Hypothalamus (tissue), 51 donors: ENCODE results near the gene TERF2IP.

Experiments used
- DNase-seq, 51 donors: peaks; one replicate each; lab custom pipeline; 2025; lab: John Stamatoyannopoulos, UW

Gene TERF2IP

GRCh38 chr16:75635036-75635435 lies 12.5 kb upstream of the TERF2IP start:
- DNase-seq: no peak

GRCh38 chr16:75640598-75640997 lies 7.0 kb upstream of the TERF2IP start:
- DNase-seq: no peak

- no peak for DNase-seq
Measured at GRCh38 chr16:75644240-75645012, 3.1 kb upstream of the TERF2IP start.

GRCh38 chr16:75647112-75647491 lies 471 bp upstream of the TERF2IP start:
- DNase-seq: peak in 1 of 51 donors; percentile 54

- DNase-seq: peak; percentile 35 to 89 (median 71)
Measured at GRCh38 chr16:75648265-75649076, 898 bp downstream of the TERF2IP start.

GRCh38 chr16:75653922-75654321 lies 6.3 kb downstream of the TERF2IP start:
- DNase-seq: no peak

- no peak for DNase-seq
Measured at GRCh38 chr16:75658175-75658574, 10.6 kb downstream of the TERF2IP start.

GRCh38 chr16:75660321-75660720 lies 12.7 kb downstream of the TERF2IP start:
- peak in 27 of 51 donors; percentile 5 to 60 (median 28) for DNase-seq

- peak in 5 of 51 donors; percentile 3 to 43 (median 11) for DNase-seq
Measured at GRCh38 chr16:75660726-75661302, 13.2 kb downstream of the TERF2IP start.

- no peak for DNase-seq
Measured at GRCh38 chr16:75667503-75667902, 19.9 kb downstream of the TERF2IP start.

- DNase-seq: no peak
Measured at GRCh38 chr16:75676909-75677308, 29.3 kb downstream of the TERF2IP start, which contains the start of gene CPHXL2. TSS of gene CPHXL2 (minus strand) at chr16:75677009. CDS start at chr16:75676999, 10 bp downstream.

GRCh38 chr16:75679366-75679765 lies 31.8 kb downstream of the TERF2IP start:
- DNase-seq: no peak

- DNase-seq: no peak
Measured at GRCh38 chr16:75682308-75682707, 34.7 kb downstream of the TERF2IP start.

GRCh38 chr16:75687361-75687760 lies 39.8 kb downstream of the TERF2IP start:
- DNase-seq: no peak

GRCh38 chr16:75695708-75696107 lies 48.1 kb downstream of the TERF2IP start:
- DNase-seq: no peak

- DNase-seq: no peak
Measured at GRCh38 chr16:75697571-75697970, 50.0 kb downstream of the TERF2IP start.

GRCh38 chr16:75701361-75701760 lies 53.8 kb downstream of the TERF2IP start, which contains the start of gene DUXB:
TSS of gene DUXB (minus strand) at chr16:75701461. CDS start at chr16:75701418, 43 bp downstream.
- DNase-seq: no peak

GRCh38 chr16:75702242-75702641 lies 54.7 kb downstream of the TERF2IP start:
- DNase-seq: no peak

- DNase-seq: peak in 1 of 51 donors; percentile 0
Measured at GRCh38 chr16:75703306-75703705, 55.7 kb downstream of the TERF2IP start.
